GM12878 (cell line): ENCODE data around the gene TPRA1. TPM values are rescaled to one million over a fixed set of nuclear protein-coding genes. Genes with fewer than 3 reads are reported as not detected.

Experiments used
- ATAC-seq: fragments of 200-7000 bp; cut with Tn5 transposase; 3 replicates; pipeline ENCODE4 v1.9.1; 2020; ENCODE audit warnings: mild to moderate bottlenecking, moderate library complexity
- BruUV-seq: library from RNA; stranded (reverse); fragments of 400-500 nt; replicated peaks from 2 replicates; lab custom pipeline; 2021; lab: Mats Ljungman, UMichigan
- CTCF ChIA-PET: fragments of 300-600 bp; sonication (Branson Sonifier 250); formaldehyde crosslinking; extraction: SDS; loops from one replicate; lab custom pipeline; 2021; ENCODE audit warnings: inconsistent platforms; lab: Yijun Ruan, JAX
- POLR2A ChIA-PET: fragments of 350-600 bp; formaldehyde crosslinking; extraction: SDS; loops from one replicate; lab custom pipeline; 2021; ENCODE audit warnings: inconsistent platforms; lab: Charles Lee
- RAD21 ChIA-PET: fragments of 300-600 bp; sonication (Branson Sonifier 250); formaldehyde crosslinking; loops from one replicate; lab custom pipeline; 2023; ENCODE audit warnings: antibody characterized with exemption; ENCODE audit not compliant: unreplicated experiment; lab: Charles Lee
- SMC1A ChIA-PET: fragments of 300-600 bp; sonication (Branson Sonifier 250); formaldehyde crosslinking; loops from one replicate; lab custom pipeline; 2023; ENCODE audit not compliant: unreplicated experiment, uncharacterized antibody; lab: Charles Lee
- DNase-seq: peaks from one replicate; pipeline ENCODE4 v3.0.0-alpha.2; 2011; ENCODE audit warnings: low read depth, low spot score
- FAIRE-seq: peaks from 3 replicates; lab custom pipeline; 2011; peaks lifted over from hg19 to GRCh38; lab: Jason Lieb, UNC
- H2AFZ ChIP-seq: 2 replicates; pipeline ENCODE4 v1.6.0; 2011; ENCODE audit warnings: low read depth, low read length, control low read depth; ENCODE audit not compliant: control insufficient read depth
- H3K27ac ChIP-seq: 2 replicates; pipeline ENCODE4 v1.5.1; 2011; ENCODE audit warnings: control low read depth; ENCODE audit not compliant: control insufficient read depth, insufficient read depth
- H3K27me3 ChIP-seq, 2 experiments: replicated peaks in 1 of 2; 2 replicates each; pipeline versions ENCODE4 v1.6.0 to v1.6.1; 2011; ENCODE audit warnings: low read length in 1 of 2; ENCODE audit not compliant: control insufficient read depth in 2 of 2, insufficient read depth in 2 of 2
- H3K36me3 ChIP-seq, 2 experiments: 2 replicates each; pipeline ENCODE4 v1.5.1; 2011; ENCODE audit warnings: low read length in 1 of 2; ENCODE audit not compliant: control insufficient read depth in 2 of 2, insufficient read depth in 2 of 2
- H3K4me1 ChIP-seq: 2 replicates; pipeline ENCODE4 v1.6.1; 2011; ENCODE audit warnings: mild to moderate bottlenecking, low read length, moderate library complexity, mixed read lengths; ENCODE audit not compliant: control insufficient read depth, insufficient read depth
- H3K4me2 ChIP-seq: 2 replicates; pipeline ENCODE4 v1.6.0; 2011; ENCODE audit warnings: control low read depth; ENCODE audit not compliant: control insufficient read depth, insufficient read depth
- H3K4me3 ChIP-seq: fragments of 200-600 bp; sonication (generic); 2 replicates; pipeline ENCODE4 v1.5.1; 2016
- H3K79me2 ChIP-seq: 2 replicates; pipeline ENCODE4 v1.6.0; 2011; ENCODE audit warnings: low read length; ENCODE audit not compliant: control insufficient read depth, insufficient read depth
- H3K9ac ChIP-seq: 2 replicates; pipeline ENCODE4 v1.8.0; 2011; ENCODE audit warnings: low read length, control low read depth, mixed read lengths; ENCODE audit not compliant: control insufficient read depth, insufficient read depth
- H3K9me3 ChIP-seq: replicated peaks from 3 replicates; pipeline ENCODE4 v1.5.1; 2011; ENCODE audit warnings: mild to moderate bottlenecking, low read length; ENCODE audit not compliant: control insufficient read depth, insufficient read depth
- H4K20me1 ChIP-seq: 2 replicates; pipeline ENCODE4 v1.6.0; 2011; ENCODE audit not compliant: control insufficient read depth, insufficient read depth
- CREB1 ChIP-seq: IDR thresholded peaks from 2 replicates; pipeline ENCODE4 v1.6.1; 2012; ENCODE audit warnings: low read depth, mild to moderate bottlenecking, inconsistent platforms
- IKZF2 ChIP-seq, 2 experiments: fragments of 450-650 bp; IDR thresholded peaks; 2 replicates each; pipeline ENCODE4 v1.6.1; 2017; ENCODE audit warnings: mild to moderate bottlenecking in 2 of 2, moderate library complexity in 2 of 2
- NBN ChIP-seq: fragments of 450-650 bp; IDR thresholded peaks from 2 replicates; pipeline ENCODE4 v1.6.1; 2016
- NR2F1 ChIP-seq: fragments of 450-650 bp; conservative IDR thresholded peaks from 2 replicates; pipeline ENCODE4 v1.6.1; 2017; ENCODE audit warnings: mild to moderate bottlenecking
- PAX8 ChIP-seq: fragments of 450-650 bp; IDR thresholded peaks from 2 replicates; pipeline ENCODE4 v1.6.1; 2017; ENCODE audit warnings: mild to moderate bottlenecking, moderate library complexity
- PML ChIP-seq: IDR thresholded peaks from 2 replicates; pipeline ENCODE4 v1.6.1; 2012; ENCODE audit warnings: low read length, inconsistent platforms
- POLR2AphosphoS2 ChIP-seq: IDR thresholded peaks from 2 replicates; pipeline ENCODE4 v1.6.1; 2011; ENCODE audit warnings: low read depth, mild to moderate bottlenecking, low read length, improper control_type of control experiment, moderate library complexity
- POU2F2 ChIP-seq: IDR thresholded peaks from 3 replicates; pipeline ENCODE4 v1.6.1; 2011; ENCODE audit warnings: low read depth, mild to moderate bottlenecking, low read length, borderline replicate concordance
- RAD51 ChIP-seq: fragments of 450-650 bp; IDR thresholded peaks from 2 replicates; pipeline ENCODE4 v1.6.1; 2016; ENCODE audit warnings: moderate library complexity, mild to moderate bottlenecking, inconsistent platforms
- SMC3 ChIP-seq: IDR thresholded peaks from 2 replicates; pipeline ENCODE4 v1.6.1; 2011; ENCODE audit warnings: low read length, improper control_type of control experiment, borderline replicate concordance
- TCF3 ChIP-seq: IDR thresholded peaks from 2 replicates; pipeline ENCODE4 v1.6.1; 2012; ENCODE audit warnings: low read depth, mild to moderate bottlenecking, low read length, borderline replicate concordance; ENCODE audit not compliant: insufficient read depth
- WRNIP1 ChIP-seq: IDR thresholded peaks from 2 replicates; pipeline ENCODE4 v1.6.1; 2011; ENCODE audit warnings: low read depth, low read length, improper control_type of control experiment, borderline replicate concordance
- ZSCAN29 ChIP-seq: fragments of 450-650 bp; IDR thresholded peaks from 2 replicates; pipeline ENCODE4 v1.6.1; 2017; ENCODE audit warnings: mild to moderate bottlenecking, moderate library complexity
- WGBS: methylation state at CpG from one replicate; pipeline ENCODE4 v1.1.6; 2016; ENCODE audit warnings: low lambda C conversion rate; ENCODE audit not compliant: insufficient replicate concordance, insufficient coverage; ENCODE audit errors: missing lambda C conversion rate; 5-methylcytosine and 5-hydroxymethylcytosine counted together
- in situ Hi-C: fragments of 300-500 bp; cut with MboI; formaldehyde crosslinking; loops from 9 replicates; pipeline ENCODE4 v1.14.3; 2018; ENCODE audit warnings: mixed read lengths
- intact Hi-C: fragments of 100-400 bp; cut with micrococcal nuclease; formaldehyde crosslinking; loops from one replicate; pipeline ENCODE4 v1.14.2; 2022; ENCODE audit not compliant: unreplicated experiment
- polyA plus RNA-seq, 11 experiments: library from polyadenylated mRNA; depleted of rRNA in 4 of 11; unstranded in 6 of 11; stranded (reverse) in 5 of 11; fragments of >200 nt; fragmentation: Nextera tagmentation in 4 of 11; fragmentation: Illumina TruSeq in 1 of 11; extraction: Ambion mirVana in 4 of 11; extraction: Trizol in 1 of 11; gene quantifications; 1 replicate in 1 of 11; 2 replicates in 10 of 11; pipeline versions ENCODE4 v1.2.1 to v1.2.3, GENCODE V29; 2011 to 2016; ENCODE audit warnings: inconsistent platforms in 2 of 11, missing spikeins in 2 of 11, low read depth in 1 of 11
- total RNA-seq, 4 experiments: library from RNA; depleted of rRNA in 3 of 4; stranded (reverse); fragments of >200 nt in 3 of 4; fragmentation: Illumina TruSeq in 1 of 4; extraction: Trizol in 1 of 4; gene quantifications; 2 replicates each; pipeline versions ENCODE4 v1.2.1 to v1.2.3, GENCODE V29; 2013 to 2021
- TF ChIP-seq, protein P1 (sequence below): IDR thresholded peaks from 2 replicates; pipeline ENCODE4 v1.6.1; 2012; ENCODE audit warnings: mild to moderate bottlenecking, low read depth, low read length
- TF ChIP-seq, protein P2 (sequence below): IDR thresholded peaks from 2 replicates; pipeline ENCODE4 v1.6.1; 2012; ENCODE audit warnings: improper control_type of control experiment, low read depth, low read length; ENCODE audit not compliant: insufficient replicate concordance

TPRA1 gene
- total and polyA plus RNA-seq, 10 of the 15 experiments (the other 5 are each of a cell fraction or from before 2014, with no cell fraction given), result 1.8 to 39.6 (median 26.6) TPM

DNA sequence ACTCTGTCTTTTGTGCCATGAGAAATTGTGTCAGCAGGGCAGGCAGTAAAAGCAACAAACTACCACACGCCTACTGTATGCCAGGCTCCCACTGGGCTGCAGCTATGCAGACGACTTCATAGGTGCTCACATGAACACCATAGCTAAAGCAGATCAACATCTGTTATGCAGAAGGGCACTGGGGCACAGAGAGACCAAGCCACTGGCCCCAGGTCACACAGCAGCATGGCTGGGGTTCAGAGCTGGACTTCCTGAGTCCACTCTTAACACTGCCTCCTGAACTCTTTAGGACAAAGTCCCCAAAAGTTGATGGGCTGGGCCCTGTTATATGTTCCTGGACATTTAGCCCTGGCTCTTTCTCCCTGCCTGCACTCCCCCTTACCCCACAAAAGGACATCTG is 12.4 kb downstream of the TPRA1 start:
- intact Hi-C loops, result no loop called here

More for the DNA sequence above, 12.4 kb downstream of the TPRA1 start:
- H3K9me3 ChIP-seq, result no peaks in the 10 kb centered on the region
- TF ChIP-seq NBN, result no peak
- TF ChIP-seq ZSCAN29, result no peak
- TF ChIP-seq IKZF2 (IDR thresholded peaks at IDR 0.05), result no peak
- TF ChIP-seq, protein P1, sequence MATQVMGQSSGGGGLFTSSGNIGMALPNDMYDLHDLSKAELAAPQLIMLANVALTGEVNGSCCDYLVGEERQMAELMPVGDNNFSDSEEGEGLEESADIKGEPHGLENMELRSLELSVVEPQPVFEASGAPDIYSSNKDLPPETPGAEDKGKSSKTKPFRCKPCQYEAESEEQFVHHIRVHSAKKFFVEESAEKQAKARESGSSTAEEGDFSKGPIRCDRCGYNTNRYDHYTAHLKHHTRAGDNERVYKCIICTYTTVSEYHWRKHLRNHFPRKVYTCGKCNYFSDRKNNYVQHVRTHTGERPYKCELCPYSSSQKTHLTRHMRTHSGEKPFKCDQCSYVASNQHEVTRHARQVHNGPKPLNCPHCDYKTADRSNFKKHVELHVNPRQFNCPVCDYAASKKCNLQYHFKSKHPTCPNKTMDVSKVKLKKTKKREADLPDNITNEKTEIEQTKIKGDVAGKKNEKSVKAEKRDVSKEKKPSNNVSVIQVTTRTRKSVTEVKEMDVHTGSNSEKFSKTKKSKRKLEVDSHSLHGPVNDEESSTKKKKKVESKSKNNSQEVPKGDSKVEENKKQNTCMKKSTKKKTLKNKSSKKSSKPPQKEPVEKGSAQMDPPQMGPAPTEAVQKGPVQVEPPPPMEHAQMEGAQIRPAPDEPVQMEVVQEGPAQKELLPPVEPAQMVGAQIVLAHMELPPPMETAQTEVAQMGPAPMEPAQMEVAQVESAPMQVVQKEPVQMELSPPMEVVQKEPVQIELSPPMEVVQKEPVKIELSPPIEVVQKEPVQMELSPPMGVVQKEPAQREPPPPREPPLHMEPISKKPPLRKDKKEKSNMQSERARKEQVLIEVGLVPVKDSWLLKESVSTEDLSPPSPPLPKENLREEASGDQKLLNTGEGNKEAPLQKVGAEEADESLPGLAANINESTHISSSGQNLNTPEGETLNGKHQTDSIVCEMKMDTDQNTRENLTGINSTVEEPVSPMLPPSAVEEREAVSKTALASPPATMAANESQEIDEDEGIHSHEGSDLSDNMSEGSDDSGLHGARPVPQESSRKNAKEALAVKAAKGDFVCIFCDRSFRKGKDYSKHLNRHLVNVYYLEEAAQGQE, result no peak
- TF ChIP-seq PAX8, result no peak
- TF ChIP-seq PML, result no peak
- TF ChIP-seq, protein P2, sequence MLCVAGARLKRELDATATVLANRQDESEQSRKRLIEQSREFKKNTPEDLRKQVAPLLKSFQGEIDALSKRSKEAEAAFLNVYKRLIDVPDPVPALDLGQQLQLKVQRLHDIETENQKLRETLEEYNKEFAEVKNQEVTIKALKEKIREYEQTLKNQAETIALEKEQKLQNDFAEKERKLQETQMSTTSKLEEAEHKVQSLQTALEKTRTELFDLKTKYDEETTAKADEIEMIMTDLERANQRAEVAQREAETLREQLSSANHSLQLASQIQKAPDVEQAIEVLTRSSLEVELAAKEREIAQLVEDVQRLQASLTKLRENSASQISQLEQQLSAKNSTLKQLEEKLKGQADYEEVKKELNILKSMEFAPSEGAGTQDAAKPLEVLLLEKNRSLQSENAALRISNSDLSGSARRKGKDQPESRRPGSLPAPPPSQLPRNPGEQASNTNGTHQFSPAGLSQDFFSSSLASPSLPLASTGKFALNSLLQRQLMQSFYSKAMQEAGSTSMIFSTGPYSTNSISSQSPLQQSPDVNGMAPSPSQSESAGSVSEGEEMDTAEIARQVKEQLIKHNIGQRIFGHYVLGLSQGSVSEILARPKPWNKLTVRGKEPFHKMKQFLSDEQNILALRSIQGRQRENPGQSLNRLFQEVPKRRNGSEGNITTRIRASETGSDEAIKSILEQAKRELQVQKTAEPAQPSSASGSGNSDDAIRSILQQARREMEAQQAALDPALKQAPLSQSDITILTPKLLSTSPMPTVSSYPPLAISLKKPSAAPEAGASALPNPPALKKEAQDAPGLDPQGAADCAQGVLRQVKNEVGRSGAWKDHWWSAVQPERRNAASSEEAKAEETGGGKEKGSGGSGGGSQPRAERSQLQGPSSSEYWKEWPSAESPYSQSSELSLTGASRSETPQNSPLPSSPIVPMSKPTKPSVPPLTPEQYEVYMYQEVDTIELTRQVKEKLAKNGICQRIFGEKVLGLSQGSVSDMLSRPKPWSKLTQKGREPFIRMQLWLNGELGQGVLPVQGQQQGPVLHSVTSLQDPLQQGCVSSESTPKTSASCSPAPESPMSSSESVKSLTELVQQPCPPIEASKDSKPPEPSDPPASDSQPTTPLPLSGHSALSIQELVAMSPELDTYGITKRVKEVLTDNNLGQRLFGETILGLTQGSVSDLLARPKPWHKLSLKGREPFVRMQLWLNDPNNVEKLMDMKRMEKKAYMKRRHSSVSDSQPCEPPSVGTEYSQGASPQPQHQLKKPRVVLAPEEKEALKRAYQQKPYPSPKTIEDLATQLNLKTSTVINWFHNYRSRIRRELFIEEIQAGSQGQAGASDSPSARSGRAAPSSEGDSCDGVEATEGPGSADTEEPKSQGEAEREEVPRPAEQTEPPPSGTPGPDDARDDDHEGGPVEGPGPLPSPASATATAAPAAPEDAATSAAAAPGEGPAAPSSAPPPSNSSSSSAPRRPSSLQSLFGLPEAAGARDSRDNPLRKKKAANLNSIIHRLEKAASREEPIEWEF, result no peak
- TF ChIP-seq RAD51, result no peak
- TF ChIP-seq CREB1, result no peak
- TF ChIP-seq TCF3, result no peak
- no peak for TF ChIP-seq NR2F1
- no peak for TF ChIP-seq POU2F2
- no peak for TF ChIP-seq POLR2AphosphoS2
- no peak for TF ChIP-seq WRNIP1
- no peak for TF ChIP-seq SMC3
- peaks cover 8 to 27% of the 10 kb centered on the region in 2 experiments; a peak in 3 of 4 replicates for H3K36me3 ChIP-seq
- no peak overlapping the region for H3K4me3 ChIP-seq
- POLR2A ChIA-PET, result no interaction called here
- no TSS peak for BruUV-seq
- H2AFZ ChIP-seq, result no peak overlapping the region
- 49% methylated on average over 2 of the region's 2 CpGs for WGBS
- FAIRE-seq (no peak), DNase-seq (no peak), ATAC-seq (no peak)
- H3K4me2 ChIP-seq, result no peak overlapping the region
- CTCF ChIA-PET, result interaction anchor here (1.2 kb wide), 2 partner anchors 10 to 30 kb away, joined by 3 read pairs; no protein-coding TSS in a partner anchor
- no peaks in the 10 kb centered on the region for H3K4me1 ChIP-seq
- H3K27ac ChIP-seq, result no peak overlapping the region
- RAD21 ChIA-PET, result no interaction called here
- H3K79me2 ChIP-seq, result peaks cover 1% of the 10 kb centered on the region
- SMC1A ChIA-PET, result no interaction called here
- peaks cover 6% of the 10 kb centered on the region; the same call in 1 of the 2 replicates for H4K20me1 ChIP-seq
- H3K9ac ChIP-seq, result no peak overlapping the region
- in situ Hi-C loops, result loop anchor here (5.0 kb wide), 1 partner anchor 384 kb away; no protein-coding TSS in a partner anchor
- H3K27me3 ChIP-seq, result no peaks in the 10 kb centered on the region
